Endothelial cell of umbilical vein (primary cell): Measurements from ENCODE around the gene RIN2.

Source experiments
- CTCF ChIP-seq, 2 donors: IDR thresholded peaks; 1 replicate in 1 of 2; 2 replicates in 1 of 2; pipeline ENCODE4 v1.5.1; 2011; ENCODE audit warnings: low read length in 2 of 2, mild to moderate bottlenecking in 2 of 2, moderate library complexity in 2 of 2, control low read depth in 1 of 2, inconsistent platforms in 1 of 2, low read depth in 1 of 2; ENCODE audit not compliant: insufficient read depth in 1 of 2; ENCODE audit errors: extremely low read depth in 1 of 2
- GATA2 ChIP-seq: IDR thresholded peaks from 2 replicates; pipeline ENCODE4 v1.7.0; 2011; ENCODE audit warnings: low read depth, mild to moderate bottlenecking, moderate library complexity, mixed read lengths, low read length; ENCODE audit not compliant: insufficient read length, insufficient read depth
- JUN ChIP-seq: IDR thresholded peaks from 2 replicates; pipeline ENCODE4 v1.6.1; 2011; ENCODE audit warnings: borderline replicate concordance, low read depth; ENCODE audit not compliant: insufficient read length, insufficient read depth
- POLR2A ChIP-seq: IDR thresholded peaks from 2 replicates; pipeline ENCODE4 v1.6.1; 2012; ENCODE audit warnings: low read depth, mild to moderate bottlenecking, control low read depth, low read length

- TF ChIP-seq POLR2A: no peak
- TF ChIP-seq CTCF (IDR thresholded peaks at IDR 0.05; ENCODE audit: extremely low read depth in 1 of 2, insufficient read depth in 1 of 2, low read depth in 1 of 2, low read length in 2 of 2): no peak
- TF ChIP-seq GATA2: no peak
- no peak for TF ChIP-seq JUN
Observed at GRCh38 chr20:19761326-19761725, 3.3 kb downstream of the RIN2 start.
